H9 (cell line): ENCODE data around the gene CD52. TPM values are rescaled to one million over a fixed set of nuclear protein-coding genes. Genes with fewer than 3 reads are reported as not detected.

Source experiments
- DNase-seq: peaks from one replicate; pipeline ENCODE4 v3.0.0-alpha.2; 2017
- H2AFZ ChIP-seq: one replicate; pipeline ENCODE4 v1.6.1; 2013; ENCODE audit warnings: mild to moderate bottlenecking, low read length, control low read depth, moderate library complexity
- H2AK5ac ChIP-seq: 2 replicates; pipeline ENCODE4 v1.6.1; 2013; ENCODE audit warnings: low read length, control low read depth, mixed read lengths; ENCODE audit not compliant: insufficient read length
- H2BK120ac ChIP-seq: one replicate; pipeline ENCODE4 v1.6.1; 2013; ENCODE audit warnings: low read depth, mild to moderate bottlenecking, low read length, control low read depth, inconsistent platforms; ENCODE audit not compliant: poor library complexity, severe bottlenecking
- H2BK12ac ChIP-seq: 2 replicates; pipeline ENCODE4 v1.6.1; 2013; ENCODE audit warnings: low read length, control low read depth, mixed read lengths, low read depth; ENCODE audit not compliant: insufficient read length
- H2BK15ac ChIP-seq: 2 replicates; pipeline ENCODE4 v1.6.1; 2013; ENCODE audit warnings: low read depth, low read length, control low read depth
- H2BK20ac ChIP-seq: one replicate; pipeline ENCODE4 v1.6.1; 2013; ENCODE audit warnings: low read depth, mild to moderate bottlenecking, low read length, control low read depth, inconsistent platforms; ENCODE audit not compliant: poor library complexity, severe bottlenecking
- H2BK5ac ChIP-seq: 2 replicates; pipeline ENCODE4 v1.6.1; 2013; ENCODE audit warnings: low read length, control low read depth, mixed read lengths; ENCODE audit not compliant: insufficient read length
- H3K14ac ChIP-seq: 2 replicates; pipeline ENCODE4 v1.6.1; 2013; ENCODE audit warnings: low read length, control low read depth; ENCODE audit not compliant: insufficient read depth
- H3K18ac ChIP-seq: 2 replicates; pipeline ENCODE4 v1.6.1; 2013; ENCODE audit warnings: low read depth, mild to moderate bottlenecking, mixed read lengths, low read length, control low read depth; ENCODE audit not compliant: insufficient read length
- H3K23ac ChIP-seq: 2 replicates; pipeline ENCODE4 v1.6.1; 2013; ENCODE audit warnings: low read length, control low read depth, mixed read lengths, low read depth; ENCODE audit not compliant: insufficient read length
- H3K23me2 ChIP-seq: 2 replicates; pipeline ENCODE4 v1.6.1; 2013; ENCODE audit warnings: low read depth, mild to moderate bottlenecking, mixed read lengths, low read length, control low read depth; ENCODE audit not compliant: insufficient read length, poor library complexity, severe bottlenecking
- H3K27ac ChIP-seq: 2 replicates; pipeline ENCODE4 v1.5.1; 2013; ENCODE audit warnings: low read length, control low read depth, mixed read lengths, low read depth; ENCODE audit not compliant: insufficient read length
- H3K27me3 ChIP-seq: 2 replicates; pipeline ENCODE4 v1.6.1; 2013; ENCODE audit warnings: low read length, control low read depth, inconsistent platforms; ENCODE audit not compliant: insufficient read depth
- H3K4ac ChIP-seq: 2 replicates; pipeline ENCODE4 v1.6.1; 2013; ENCODE audit warnings: low read depth, mild to moderate bottlenecking, control low read depth, inconsistent platforms, low read length, moderate library complexity
- H3K4me1 ChIP-seq: 2 replicates; pipeline ENCODE4 v1.6.1; 2013; ENCODE audit warnings: low read length, control low read depth, inconsistent platforms; ENCODE audit not compliant: insufficient read depth
- H3K4me2 ChIP-seq: 2 replicates; pipeline ENCODE4 v1.6.1; 2013; ENCODE audit warnings: low read length, control low read depth, mixed read lengths; ENCODE audit not compliant: insufficient read length, insufficient read depth
- H3K56ac ChIP-seq: 2 replicates; pipeline ENCODE4 v1.6.1; 2013; ENCODE audit warnings: low read depth, mild to moderate bottlenecking, mixed read lengths, low read length, control low read depth; ENCODE audit not compliant: insufficient read length
- H3K79me1 ChIP-seq: 2 replicates; pipeline ENCODE4 v1.6.1; 2013; ENCODE audit warnings: low read depth, mild to moderate bottlenecking, moderate library complexity, low read length, control low read depth, inconsistent platforms; ENCODE audit not compliant: insufficient read depth, poor library complexity, severe bottlenecking
- H3K79me2 ChIP-seq: 2 replicates; pipeline ENCODE4 v1.6.1; 2013; ENCODE audit warnings: low read length, control low read depth, inconsistent platforms; ENCODE audit not compliant: insufficient read depth
- H3K9ac ChIP-seq: 2 replicates; pipeline ENCODE4 v1.6.1; 2013; ENCODE audit warnings: low read length, control low read depth, mixed read lengths; ENCODE audit not compliant: insufficient read length; ENCODE audit errors: extremely low read depth
- H3K9me3 ChIP-seq: one replicate; pipeline ENCODE4 v1.6.1; 2013; ENCODE audit warnings: low read depth, low read length, inconsistent platforms; ENCODE audit not compliant: control insufficient read depth
- H3T11ph ChIP-seq: one replicate; pipeline ENCODE4 v1.6.1; 2013; ENCODE audit warnings: mild to moderate bottlenecking, low read length, control low read depth, inconsistent platforms
- H4K20me1 ChIP-seq: one replicate; pipeline ENCODE4 v1.6.1; 2013; ENCODE audit not compliant: control insufficient read depth, insufficient read length, insufficient read depth
- H4K5ac ChIP-seq: 2 replicates; pipeline ENCODE4 v1.6.1; 2013; ENCODE audit warnings: low read depth, mild to moderate bottlenecking, mixed read lengths, low read length, control low read depth; ENCODE audit not compliant: insufficient read length
- H4K8ac ChIP-seq: replicated peaks from 2 replicates; pipeline ENCODE4 v1.6.1; 2013; ENCODE audit warnings: low read length, control low read depth, mixed read lengths, low read depth; ENCODE audit not compliant: insufficient read length
- H4K91ac ChIP-seq: 2 replicates; pipeline ENCODE4 v1.6.1; 2013; ENCODE audit warnings: low read depth, mild to moderate bottlenecking, moderate library complexity, mixed read lengths, low read length, control low read depth; ENCODE audit not compliant: insufficient read length
- H3K27ac Mint-ChIP-seq, 3 experiments: 2 replicates in 2 of 3; 3 replicates in 1 of 3; pipeline ENCODE4 v1.8.0; 2020 to 2021; ENCODE audit warnings: mixed read lengths in 3 of 3, mild to moderate bottlenecking in 1 of 3, moderate library complexity in 1 of 3
- H3K27me3 Mint-ChIP-seq: 2 replicates; pipeline ENCODE4 v1.8.0; 2021; ENCODE audit warnings: low read depth, mild to moderate bottlenecking, moderate library complexity, mixed read lengths
- H3K36me3 Mint-ChIP-seq, 3 experiments: 2 replicates in 2 of 3; 3 replicates in 1 of 3; pipeline ENCODE4 v1.8.0; 2020 to 2021; ENCODE audit warnings: low read depth in 3 of 3, mixed read lengths in 3 of 3; ENCODE audit not compliant: insufficient read depth in 1 of 3
- H3K4me1 Mint-ChIP-seq, 2 experiments: 2 replicates each; pipeline ENCODE4 v1.8.0; 2020; ENCODE audit warnings: mixed read lengths in 2 of 2
- H3K4me3 Mint-ChIP-seq, 2 experiments: 2 replicates in 1 of 2; 3 replicates in 1 of 2; pipeline ENCODE4 v1.8.0; 2020 to 2021; ENCODE audit warnings: mild to moderate bottlenecking in 2 of 2, mixed read lengths in 2 of 2, moderate library complexity in 1 of 2
- H3K9me3 Mint-ChIP-seq, 2 experiments: 2 replicates in 1 of 2; 3 replicates in 1 of 2; pipeline ENCODE4 v1.8.0; 2020; ENCODE audit warnings: mild to moderate bottlenecking in 2 of 2, mixed read lengths in 2 of 2, moderate library complexity in 1 of 2
- CTCF ChIP-seq: fragments of 200-600 bp; sonication (generic); conservative IDR thresholded peaks from 3 replicates; pipeline ENCODE4 v1.8.0; 2021; ENCODE audit warnings: antibody characterized with exemption, mild to moderate bottlenecking
- WGBS: extraction: QIAGEN DNeasy Blood & Tissue Kit; methylation state at CpG from one replicate; pipeline ENCODE4 v1.1.7; 2013; ENCODE audit warnings: missing lambda C conversion rate, low lambda C conversion rate, mixed read lengths; ENCODE audit not compliant: insufficient read length; ENCODE audit errors: extremely low coverage; 5-methylcytosine and 5-hydroxymethylcytosine counted together
- total RNA-seq: library from RNA; stranded (reverse); gene quantifications from 2 replicates; pipeline ENCODE4 v1.2.1, GENCODE V29; 2021

Gene CD52
- total RNA-seq, 1 experiment from 2014 or later = 4.1 TPM

- no peaks in the 10 kb centered on the region for H3K79me2 ChIP-seq
- no peak overlapping the region for H3K14ac ChIP-seq
- H4K20me1 ChIP-seq = no peaks in the 10 kb centered on the region
- no peak overlapping the region for H2BK15ac ChIP-seq
- Mint-ChIP-seq H3K36me3 (peaks cover 57 to 71% (median 68%) of the 10 kb centered on the region in 3 experiments), H3K4me3 (no peak overlapping the region), H3K27me3 (no peaks in the 10 kb centered on the region; the same call in 1 of the 2 replicates), H3K9me3 (no peaks in the 10 kb centered on the region), H3K4me1 (peaks cover 37 to 40% of the 10 kb centered on the region in 2 experiments), H3K27ac (no peak overlapping the region; a peak in 1 of 7 replicates)
- no peak overlapping the region for H3T11ph ChIP-seq
- no peak overlapping the region for H3K23ac ChIP-seq
- no peaks in the 10 kb centered on the region for H3K9me3 ChIP-seq
- H2BK5ac ChIP-seq = no peak overlapping the region
- no peak overlapping the region for H3K4me2 ChIP-seq
- H3K27me3 ChIP-seq = no peaks in the 10 kb centered on the region
- no peak overlapping the region for H2AFZ ChIP-seq
- no peak overlapping the region for H3K27ac ChIP-seq
- H4K5ac ChIP-seq = no peak overlapping the region
- no peaks in the 10 kb centered on the region for H3K79me1 ChIP-seq
- TF ChIP-seq CTCF = no peak
- H3K23me2 ChIP-seq = peaks cover 13% of the 10 kb centered on the region
- H3K9ac ChIP-seq = no peak overlapping the region
- WGBS = no CpG with 5 or more reads among the region's 2 CpGs
- H3K4ac ChIP-seq = no peak overlapping the region
- no peak overlapping the region for H3K56ac ChIP-seq
- no peak overlapping the region for H4K91ac ChIP-seq
- no peak overlapping the region for H2BK20ac ChIP-seq
- H2BK12ac ChIP-seq = no peak overlapping the region
- H3K18ac ChIP-seq = no peak overlapping the region
- no peak overlapping the region for H2BK120ac ChIP-seq
- H2AK5ac ChIP-seq = no peak overlapping the region
- DNase-seq = peak; percentile 11
- no peak overlapping the region for H4K8ac ChIP-seq
- peaks cover 7% of the 10 kb centered on the region; the same call in 1 of the 2 replicates for H3K4me1 ChIP-seq
These were observed 41.3 kb upstream of the CD52 start for GRCh38 chr1:26276432-26276838.
